ENCODE results near the gene CXCL16.

- TF ChIP-seq, protein P1, sequence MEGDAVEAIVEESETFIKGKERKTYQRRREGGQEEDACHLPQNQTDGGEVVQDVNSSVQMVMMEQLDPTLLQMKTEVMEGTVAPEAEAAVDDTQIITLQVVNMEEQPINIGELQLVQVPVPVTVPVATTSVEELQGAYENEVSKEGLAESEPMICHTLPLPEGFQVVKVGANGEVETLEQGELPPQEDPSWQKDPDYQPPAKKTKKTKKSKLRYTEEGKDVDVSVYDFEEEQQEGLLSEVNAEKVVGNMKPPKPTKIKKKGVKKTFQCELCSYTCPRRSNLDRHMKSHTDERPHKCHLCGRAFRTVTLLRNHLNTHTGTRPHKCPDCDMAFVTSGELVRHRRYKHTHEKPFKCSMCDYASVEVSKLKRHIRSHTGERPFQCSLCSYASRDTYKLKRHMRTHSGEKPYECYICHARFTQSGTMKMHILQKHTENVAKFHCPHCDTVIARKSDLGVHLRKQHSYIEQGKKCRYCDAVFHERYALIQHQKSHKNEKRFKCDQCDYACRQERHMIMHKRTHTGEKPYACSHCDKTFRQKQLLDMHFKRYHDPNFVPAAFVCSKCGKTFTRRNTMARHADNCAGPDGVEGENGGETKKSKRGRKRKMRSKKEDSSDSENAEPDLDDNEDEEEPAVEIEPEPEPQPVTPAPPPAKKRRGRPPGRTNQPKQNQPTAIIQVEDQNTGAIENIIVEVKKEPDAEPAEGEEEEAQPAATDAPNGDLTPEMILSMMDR (IDR thresholded peaks at IDR 0.05), result no peak
- TF ChIP-seq POLR2A (IDR thresholded peaks at IDR 0.05) (no peak), POLR2AphosphoS5 (IDR thresholded peaks at IDR 0.05) (no peak)
These were observed 260 bp upstream of the CXCL16 start for GRCh38 chr17:4740025-4740351.

Data from suprapubic skin (tissue), 4 donors.